ENCODE data around the gene LILRA5. TPM values are rescaled to one million over a fixed set of nuclear protein-coding genes. Genes with fewer than 3 reads are reported as not detected.

LILRA5 gene
- total RNA-seq, result not detected in 2 replicates

DNA sequence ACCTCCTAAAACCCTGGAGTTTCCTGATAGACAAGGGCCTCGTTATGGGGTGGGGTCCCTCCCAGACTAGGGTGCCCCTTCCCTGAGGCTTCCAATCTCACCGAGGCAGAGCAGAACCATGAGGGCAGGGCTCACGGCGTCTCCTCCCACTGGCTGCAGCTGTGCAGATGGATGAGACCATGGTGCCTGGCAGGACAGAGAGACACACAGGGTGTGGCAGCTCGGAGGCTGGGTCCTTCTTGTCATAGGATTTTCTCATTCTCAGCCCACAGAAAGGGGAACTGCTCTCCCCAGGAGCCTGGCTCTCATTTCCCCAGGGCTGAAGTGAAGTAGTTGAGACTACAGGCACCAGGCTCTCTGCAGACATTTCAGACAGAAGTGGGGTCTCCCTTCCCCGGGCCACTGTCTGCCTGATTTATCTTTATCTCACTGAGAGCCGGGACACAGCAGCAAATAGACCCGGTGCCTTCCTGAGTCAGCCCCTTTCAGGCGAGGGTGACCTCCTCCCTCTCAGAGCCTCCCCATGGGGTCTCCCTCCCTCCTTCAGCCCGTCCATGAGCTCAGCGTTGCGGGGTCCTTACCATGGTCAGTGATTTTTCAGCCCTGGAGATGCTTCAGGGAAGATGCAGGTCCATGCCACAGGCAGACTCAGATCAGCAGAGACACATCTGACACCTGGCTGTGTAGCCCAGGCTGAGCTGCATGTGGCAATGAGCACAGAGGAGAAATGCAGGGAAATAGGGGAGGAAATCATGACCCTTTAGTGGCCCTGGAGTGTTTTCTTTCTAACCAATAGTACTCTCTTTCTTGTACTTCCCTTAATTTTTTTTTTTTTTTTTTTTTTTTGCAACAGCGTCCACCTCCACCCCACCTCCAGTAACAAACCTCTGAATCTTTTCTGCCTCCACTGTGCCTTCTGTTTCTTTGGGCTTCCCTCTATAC is at the start of gene LILRA5:
LILRA5 (minus strand) TSS at position 731 of the 942 bp plus-strand sequence; CDS start at position 584, 147 bp downstream.

GRCh38 chr19:54281007-54281728 is 31.8 kb downstream of the LILRA5 start, which contains the start of gene LILRB2:
Gene LILRB2, minus strand, starts transcription at chr19:54281110. Its CDS starts 614 bp downstream, at chr19:54280496.

GRCh38 chr19:54257116-54257480 is 55.9 kb downstream of the LILRA5 start, which contains the start of gene LILRB5:
Gene LILRB5, minus strand, starts transcription at chr19:54257273. Its CDS starts 80 bp downstream, at chr19:54257193.

Other genes starting within 250 kb of the LILRA5 start
- gene VSTM1, start 249.3 kb downstream of the LILRA5 start, total RNA-seq, result not detected in 2 replicates
- gene TARM1, start 231.8 kb downstream of the LILRA5 start, total RNA-seq, result not detected in 2 replicates
- gene OSCAR, start 212.4 kb downstream of the LILRA5 start, total RNA-seq, result 0.15 and 0.33 TPM in 2 replicates
- gene NDUFA3, start 210.3 kb downstream of the LILRA5 start, total RNA-seq, result 5.8 and 25.1 TPM in 2 replicates
- gene TFPT, start 197.5 kb downstream of the LILRA5 start, total RNA-seq, result 11.7 and 16.4 TPM in 2 replicates
- 56.9 and 79.4 TPM in 2 replicates for gene PRPF31, start 197.4 kb downstream of the LILRA5 start, total RNA-seq
- gene CNOT3, start 175.4 kb downstream of the LILRA5 start, total RNA-seq, result 10.1 and 25.9 TPM in 2 replicates
- 4.3 and 5.4 TPM in 2 replicates for gene LENG1, start 153.4 kb downstream of the LILRA5 start, total RNA-seq
- gene TMC4, start 140.0 kb downstream of the LILRA5 start, total RNA-seq, result 0.58 and 0.83 TPM in 2 replicates
- gene MBOAT7, start 123.6 kb downstream of the LILRA5 start, total RNA-seq, result 36.8 and 94.6 TPM in 2 replicates
- gene TSEN34, start 121.9 kb downstream of the LILRA5 start, total RNA-seq, result 86.1 and 105 TPM in 2 replicates
- gene RPS9, start 112.3 kb downstream of the LILRA5 start, total RNA-seq, result 1,744 and 1,790 TPM in 2 replicates
- gene LILRB3, start 90.2 kb downstream of the LILRA5 start, total RNA-seq, result not detected in 2 replicates
- not detected in 2 replicates for gene LILRA6, start 70.4 kb downstream of the LILRA5 start, total RNA-seq
- gene LILRB5, start 55.9 kb downstream of the LILRA5 start, total RNA-seq, result under 0.01 TPM in 1 of 2 replicates, not detected in the other
- gene LILRB2, start 32.1 kb downstream of the LILRA5 start, total RNA-seq, result not detected in 2 replicates
- gene LILRA4, start 26.0 kb upstream of the LILRA5 start, total RNA-seq, result not detected in 2 replicates
- not detected in 2 replicates for gene LAIR1, start 51.8 kb upstream of the LILRA5 start, total RNA-seq
- gene TTYH1, start 102.3 kb upstream of the LILRA5 start, total RNA-seq, result not detected in 2 replicates
- gene LENG8, start 136.0 kb upstream of the LILRA5 start, total RNA-seq, result 47.0 and 83.2 TPM in 2 replicates
- 11.2 and 15.1 TPM in 2 replicates for gene LENG9, start 150.6 kb upstream of the LILRA5 start, total RNA-seq
- gene CDC42EP5, start 160.1 kb upstream of the LILRA5 start, total RNA-seq, result 28.1 and 51.9 TPM in 2 replicates
- gene LAIR2, start 189.7 kb upstream of the LILRA5 start, total RNA-seq, result not detected in 2 replicates

Measured in smooth muscle cell of trachea (primary cell).